ENCODE measurements around the gene SEBOX. TPM values are rescaled to one million over a fixed set of nuclear protein-coding genes. Genes with fewer than 3 reads are reported as not detected.

The SEBOX gene
- total and polyA plus RNA-seq, 4 donors: not detected

GRCh38 chr17:28404461-28404811 lies 39.4 kb upstream of the SEBOX start:
- intact Hi-C loops (cut with DNase I): no loop called here
- WGBS, 2 donors: 86 to 93% methylated on average over 5 of the region's 5 CpGs
- Histone ChIP-seq H3K27ac (ENCODE audit: low read depth in 1 of 2, low read length in 2 of 2) (no peak overlapping the region), H3K4me1 (ENCODE audit: control insufficient read depth in 1 of 2, insufficient read depth in 2 of 2, low read length in 2 of 2) (no peaks in the 10 kb centered on the region), H3K9me3 (ENCODE audit: control insufficient read depth, low read length) (no peaks in the 10 kb centered on the region), H3K27me3 (ENCODE audit: control insufficient read depth in 1 of 2, insufficient read depth in 2 of 2, low read length in 1 of 2) (no peaks in the 10 kb centered on the region), H3K36me3 (ENCODE audit: control insufficient read depth in 1 of 2, insufficient read depth in 2 of 2, low read length in 1 of 2) (no peaks in the 10 kb centered on the region), H3K4me3 (ENCODE audit: low read length in 2 of 2) (no peak overlapping the region)
- ATAC-seq (ENCODE audit: low FRiP score) (no peak), DNase-seq (no peak)

DNA sequence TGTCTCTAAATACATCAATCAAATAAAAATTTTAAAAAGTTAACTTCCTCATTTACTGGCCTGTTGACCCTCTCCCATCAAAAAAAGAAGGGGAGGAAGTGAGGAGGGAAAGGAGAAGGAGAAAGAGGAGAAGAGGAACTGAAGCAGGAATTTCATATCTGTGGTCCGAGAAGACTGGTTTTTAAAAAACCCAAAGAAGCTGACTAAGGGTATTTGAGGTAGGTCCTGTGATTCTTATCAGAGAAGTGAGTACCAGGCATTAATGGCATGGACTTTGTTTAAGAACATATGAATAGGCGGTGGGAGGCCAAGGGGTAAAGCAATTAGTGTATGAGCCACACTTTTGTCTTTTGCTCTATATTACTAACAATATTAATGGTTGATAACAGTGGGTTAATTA lies 39.0 kb upstream of the SEBOX start:
- no peak for DNase-seq
- intact Hi-C loops (cut with DNase I): no loop called here
- ATAC-seq (ENCODE audit: low FRiP score): no peak
- H3K4me1 ChIP-seq (ENCODE audit: control insufficient read depth in 1 of 2, insufficient read depth in 2 of 2, low read length in 2 of 2): no peaks in the 10 kb centered on the region
- no peaks in the 10 kb centered on the region for H3K9me3 ChIP-seq (ENCODE audit: control insufficient read depth, low read length)
- H3K4me3 ChIP-seq (ENCODE audit: low read length in 2 of 2): no peak overlapping the region
- H3K27ac ChIP-seq (ENCODE audit: low read depth in 1 of 2, low read length in 2 of 2): no peak overlapping the region
- no peaks in the 10 kb centered on the region for H3K36me3 ChIP-seq (ENCODE audit: control insufficient read depth in 1 of 2, insufficient read depth in 2 of 2, low read length in 1 of 2)
- H3K27me3 ChIP-seq (ENCODE audit: control insufficient read depth in 1 of 2, insufficient read depth in 2 of 2, low read length in 1 of 2): no peaks in the 10 kb centered on the region
- 81 to 82% methylated on average over 2 of the region's 2 CpGs for WGBS, 2 donors

DNA sequence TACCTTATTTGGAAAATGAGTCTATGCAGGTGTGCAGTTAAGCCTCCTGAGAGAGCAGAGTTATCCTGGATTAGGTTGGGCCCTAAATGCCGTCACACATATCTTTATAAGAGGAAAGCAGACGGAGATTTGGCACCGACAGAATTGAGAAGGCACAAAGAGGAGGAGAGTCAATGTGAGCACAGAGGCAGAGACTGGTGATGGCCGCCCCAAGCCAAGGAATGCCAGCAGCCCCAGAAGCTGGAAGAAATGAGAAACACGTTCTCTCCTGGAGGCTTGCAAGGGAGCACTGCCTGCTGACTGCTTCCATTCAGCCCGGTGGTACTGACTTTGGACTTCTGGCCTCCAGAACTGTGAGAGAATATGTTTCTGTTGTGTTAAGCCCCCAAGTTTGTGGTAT lies 37.8 kb upstream of the SEBOX start:
- DNase-seq (no peak), ATAC-seq (ENCODE audit: low FRiP score) (no peak)
- intact Hi-C loops (cut with DNase I): no loop called here
- no peaks in the 10 kb centered on the region for H3K36me3 ChIP-seq (ENCODE audit: control insufficient read depth in 1 of 2, insufficient read depth in 2 of 2, low read length in 1 of 2)
- H3K27me3 ChIP-seq (ENCODE audit: control insufficient read depth in 1 of 2, insufficient read depth in 2 of 2, low read length in 1 of 2): no peaks in the 10 kb centered on the region
- no peak overlapping the region for H3K27ac ChIP-seq (ENCODE audit: low read depth in 1 of 2, low read length in 2 of 2)
- H3K4me3 ChIP-seq (ENCODE audit: low read length in 2 of 2): no peak overlapping the region
- 86 to 90% methylated on average over 6 of the region's 6 CpGs for WGBS, 2 donors
- H3K4me1 ChIP-seq (ENCODE audit: control insufficient read depth in 1 of 2, insufficient read depth in 2 of 2, low read length in 2 of 2): no peaks in the 10 kb centered on the region
- no peaks in the 10 kb centered on the region for H3K9me3 ChIP-seq (ENCODE audit: control insufficient read depth, low read length)

DNA sequence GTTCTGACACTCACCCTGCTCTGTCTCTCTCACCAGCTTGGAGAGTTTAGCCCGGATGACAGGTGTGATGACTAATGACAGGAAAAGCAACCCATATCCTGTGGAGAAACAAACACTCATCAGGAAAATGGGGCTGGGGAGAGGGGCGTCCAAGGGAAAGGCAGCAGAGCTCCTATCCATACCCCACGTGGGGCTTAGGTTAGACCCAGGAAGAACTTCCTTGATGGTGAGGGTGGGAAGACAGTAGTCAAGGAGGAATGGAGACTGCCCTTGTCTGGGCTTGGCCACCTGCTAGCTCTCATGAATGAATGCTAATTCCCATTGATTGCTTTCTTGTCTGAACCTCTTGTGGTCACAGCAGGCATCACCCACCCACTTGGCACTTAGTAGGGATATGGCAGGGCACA lies 37.2 kb upstream of the SEBOX start:
- Histone ChIP-seq H3K4me3 (ENCODE audit: low read length in 2 of 2) (no peak overlapping the region), H3K27ac (ENCODE audit: low read depth in 1 of 2, low read length in 2 of 2) (no peak overlapping the region), H3K27me3 (ENCODE audit: control insufficient read depth in 1 of 2, insufficient read depth in 2 of 2, low read length in 1 of 2) (no peaks in the 10 kb centered on the region), H3K4me1 (ENCODE audit: control insufficient read depth in 1 of 2, insufficient read depth in 2 of 2, low read length in 2 of 2) (no peaks in the 10 kb centered on the region), H3K36me3 (ENCODE audit: control insufficient read depth in 1 of 2, insufficient read depth in 2 of 2, low read length in 1 of 2) (no peaks in the 10 kb centered on the region), H3K9me3 (ENCODE audit: control insufficient read depth, low read length) (no peaks in the 10 kb centered on the region)
- ATAC-seq (ENCODE audit: low FRiP score): no peak
- WGBS, 2 donors: 42 to 44% methylated on average over 3 of the region's 3 CpGs
- peak in 1 of 2 donors; percentile 28 for DNase-seq
- intact Hi-C loops (cut with DNase I): no loop called here

DNA sequence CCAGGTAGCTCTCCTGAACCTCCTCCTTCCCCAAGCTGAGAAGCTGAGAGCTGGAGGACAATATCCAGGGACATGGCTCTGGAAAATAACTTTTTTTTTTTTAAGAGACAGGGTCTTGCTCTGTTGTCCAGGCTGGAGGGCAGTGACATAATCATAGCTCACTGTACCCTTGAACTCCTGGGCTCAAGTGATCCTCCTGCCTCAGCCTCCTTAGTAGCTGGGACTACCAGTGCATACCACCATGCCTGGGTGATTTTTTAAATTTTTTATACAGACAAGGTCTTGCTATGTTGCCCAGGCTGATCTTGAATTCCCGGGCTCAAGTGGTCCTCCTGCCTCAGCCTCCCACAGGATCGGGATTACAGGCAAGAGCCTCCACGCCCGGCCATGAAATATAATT lies 34.8 kb upstream of the SEBOX start:
- no peak for DNase-seq
- Histone ChIP-seq H3K36me3 (ENCODE audit: control insufficient read depth in 1 of 2, insufficient read depth in 2 of 2, low read length in 1 of 2) (peaks cover 0 to 4% of the 10 kb centered on the region in 2 donors), H3K4me3 (ENCODE audit: low read length in 2 of 2) (no peak overlapping the region), H3K9me3 (ENCODE audit: control insufficient read depth, low read length) (no peaks in the 10 kb centered on the region), H3K4me1 (ENCODE audit: control insufficient read depth in 1 of 2, insufficient read depth in 2 of 2, low read length in 2 of 2) (no peaks in the 10 kb centered on the region), H3K27me3 (ENCODE audit: control insufficient read depth in 1 of 2, insufficient read depth in 2 of 2, low read length in 1 of 2) (no peaks in the 10 kb centered on the region), H3K27ac (ENCODE audit: low read depth in 1 of 2, low read length in 2 of 2) (no peak overlapping the region)
- intact Hi-C loops (cut with DNase I): no loop called here
- ATAC-seq (ENCODE audit: low FRiP score): no peak
- WGBS, 2 donors: 95% methylated on average over 4 of the region's 4 CpGs

DNA sequence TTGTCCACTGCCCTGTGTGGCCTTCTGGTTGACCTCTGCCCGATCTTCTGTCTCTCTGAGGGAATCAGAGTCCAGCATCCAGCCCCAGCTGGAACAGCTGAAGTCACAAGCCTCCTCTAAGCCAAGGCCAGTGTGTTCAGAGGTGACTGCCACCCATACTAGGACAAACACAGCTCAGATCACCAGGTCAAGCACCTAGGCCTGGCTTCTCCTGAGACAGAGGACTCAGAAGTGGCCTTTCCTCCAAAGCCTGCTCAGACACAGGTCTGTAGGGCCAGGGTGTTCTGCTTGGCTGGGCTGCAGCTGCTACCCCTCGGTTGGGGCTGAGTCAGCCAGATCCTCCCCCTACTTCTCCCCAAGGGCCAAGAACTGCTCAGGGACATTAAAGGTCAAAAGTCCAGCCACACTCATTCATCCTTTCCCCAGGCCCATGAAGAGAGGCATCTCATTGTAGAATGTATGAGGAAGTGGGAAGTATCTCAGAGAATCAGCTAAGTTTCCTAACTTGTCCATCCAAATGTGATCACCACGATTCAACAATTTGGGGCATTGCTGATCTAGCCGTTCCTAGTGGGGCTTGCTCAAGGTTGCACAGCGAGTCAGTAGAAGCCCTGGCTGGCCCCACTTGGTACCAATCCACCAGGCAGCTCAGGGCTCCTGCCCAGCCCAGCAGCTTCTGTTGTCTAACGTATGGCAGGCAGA lies 33.4 kb upstream of the SEBOX start:
- no peak for ATAC-seq (ENCODE audit: low FRiP score)
- Histone ChIP-seq H3K4me3 (ENCODE audit: low read length in 2 of 2) (no peak overlapping the region), H3K27ac (ENCODE audit: low read depth in 1 of 2, low read length in 2 of 2) (no peak overlapping the region), H3K9me3 (ENCODE audit: control insufficient read depth, low read length) (no peaks in the 10 kb centered on the region), H3K4me1 (ENCODE audit: control insufficient read depth in 1 of 2, insufficient read depth in 2 of 2, low read length in 2 of 2) (no peaks in the 10 kb centered on the region), H3K36me3 (ENCODE audit: control insufficient read depth in 1 of 2, insufficient read depth in 2 of 2, low read length in 1 of 2) (peaks cover 0 to 4% of the 10 kb centered on the region in 2 donors), H3K27me3 (ENCODE audit: control insufficient read depth in 1 of 2, insufficient read depth in 2 of 2, low read length in 1 of 2) (no peaks in the 10 kb centered on the region)
- intact Hi-C loops (cut with DNase I): no loop called here
- 58 to 60% methylated on average over 6 of the region's 6 CpGs for WGBS, 2 donors
- no peak for DNase-seq

GRCh38 chr17:28397687-28398279 lies 32.8 kb upstream of the SEBOX start:
- no peak for ATAC-seq (ENCODE audit: low FRiP score)
- no peak overlapping the region for H3K27ac ChIP-seq (ENCODE audit: low read depth in 1 of 2, low read length in 2 of 2)
- H3K27me3 ChIP-seq (ENCODE audit: control insufficient read depth in 1 of 2, insufficient read depth in 2 of 2, low read length in 1 of 2): no peaks in the 10 kb centered on the region
- 68 to 71% methylated on average over 7 of the region's 7 CpGs for WGBS, 2 donors
- no peaks in the 10 kb centered on the region for H3K4me1 ChIP-seq (ENCODE audit: control insufficient read depth in 1 of 2, insufficient read depth in 2 of 2, low read length in 2 of 2)
- intact Hi-C loops (cut with DNase I): no loop called here
- no peaks in the 10 kb centered on the region for H3K9me3 ChIP-seq (ENCODE audit: control insufficient read depth, low read length)
- DNase-seq: no peak
- H3K36me3 ChIP-seq (ENCODE audit: control insufficient read depth in 1 of 2, insufficient read depth in 2 of 2, low read length in 1 of 2): peaks cover 0 to 4% of the 10 kb centered on the region in 2 donors
- no peak overlapping the region for H3K4me3 ChIP-seq (ENCODE audit: low read length in 2 of 2)

DNA sequence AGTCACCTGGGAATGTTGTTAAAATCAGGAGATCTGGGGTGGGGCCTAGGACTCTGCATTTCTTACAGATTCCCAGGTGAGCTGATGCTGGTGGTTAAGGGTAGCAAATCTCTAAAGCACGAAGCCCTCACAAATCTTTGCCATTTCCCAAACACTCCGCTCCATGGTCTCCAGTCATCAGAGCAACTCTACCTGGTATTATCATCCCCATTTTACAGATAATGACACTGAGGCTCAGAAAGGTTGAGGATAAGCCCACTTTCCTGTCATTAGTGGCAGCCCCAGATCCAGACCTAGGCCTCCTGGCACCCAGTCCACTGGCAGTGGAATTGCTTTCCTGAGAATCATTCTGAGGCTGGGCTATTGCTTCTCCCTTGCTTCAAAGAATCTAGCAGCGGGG lies 32.3 kb upstream of the SEBOX start:
- intact Hi-C loops (cut with DNase I): no loop called here
- Histone ChIP-seq H3K27ac (ENCODE audit: low read depth in 1 of 2, low read length in 2 of 2) (no peak overlapping the region), H3K4me1 (ENCODE audit: control insufficient read depth in 1 of 2, insufficient read depth in 2 of 2, low read length in 2 of 2) (no peaks in the 10 kb centered on the region), H3K27me3 (ENCODE audit: control insufficient read depth in 1 of 2, insufficient read depth in 2 of 2, low read length in 1 of 2) (no peaks in the 10 kb centered on the region), H3K9me3 (ENCODE audit: control insufficient read depth, low read length) (no peaks in the 10 kb centered on the region), H3K4me3 (ENCODE audit: low read length in 2 of 2) (no peak overlapping the region), H3K36me3 (ENCODE audit: control insufficient read depth in 1 of 2, insufficient read depth in 2 of 2, low read length in 1 of 2) (peaks cover 0 to 4% of the 10 kb centered on the region in 2 donors)
- 91 to 93% methylated on average over 3 of the region's 3 CpGs for whole genome bisulfite sequencing, 2 donors
- ATAC-seq (ENCODE audit: low FRiP score) (no peak), DNase-seq (no peak)

GRCh38 chr17:28396635-28397239 lies 31.7 kb upstream of the SEBOX start:
- Histone ChIP-seq H3K4me3 (ENCODE audit: low read length in 2 of 2) (no peak overlapping the region), H3K27ac (ENCODE audit: low read depth in 1 of 2, low read length in 2 of 2) (no peak overlapping the region), H3K4me1 (ENCODE audit: control insufficient read depth in 1 of 2, insufficient read depth in 2 of 2, low read length in 2 of 2) (no peaks in the 10 kb centered on the region), H3K9me3 (ENCODE audit: control insufficient read depth, low read length) (no peaks in the 10 kb centered on the region), H3K36me3 (ENCODE audit: control insufficient read depth in 1 of 2, insufficient read depth in 2 of 2, low read length in 1 of 2) (peaks cover 0 to 4% of the 10 kb centered on the region in 2 donors), H3K27me3 (ENCODE audit: control insufficient read depth in 1 of 2, insufficient read depth in 2 of 2, low read length in 1 of 2) (no peaks in the 10 kb centered on the region)
- ATAC-seq (ENCODE audit: low FRiP score): no peak
- intact Hi-C loops (cut with DNase I): no loop called here
- 81 to 84% methylated on average over 6 of the region's 6 CpGs for WGBS, 2 donors
- no peak for DNase-seq

All from aorta (tissue), 5 donors.